SHP77 (cell line): ENCODE data around the gene LIMK2.
A peak's percentile ranks its signal among the peaks of the same experiment; 100 is the strongest.
"Not testable (repeated sequence)": the region's sequence is repeated elsewhere in the genome, so short reads cannot be mapped to it uniquely, and the experiment has no call there.

Experiments used
- DNase-seq, 2 experiments: peaks; one replicate each; lab custom pipeline; 2025; lab: John Stamatoyannopoulos, UW

LIMK2 gene

DNA sequence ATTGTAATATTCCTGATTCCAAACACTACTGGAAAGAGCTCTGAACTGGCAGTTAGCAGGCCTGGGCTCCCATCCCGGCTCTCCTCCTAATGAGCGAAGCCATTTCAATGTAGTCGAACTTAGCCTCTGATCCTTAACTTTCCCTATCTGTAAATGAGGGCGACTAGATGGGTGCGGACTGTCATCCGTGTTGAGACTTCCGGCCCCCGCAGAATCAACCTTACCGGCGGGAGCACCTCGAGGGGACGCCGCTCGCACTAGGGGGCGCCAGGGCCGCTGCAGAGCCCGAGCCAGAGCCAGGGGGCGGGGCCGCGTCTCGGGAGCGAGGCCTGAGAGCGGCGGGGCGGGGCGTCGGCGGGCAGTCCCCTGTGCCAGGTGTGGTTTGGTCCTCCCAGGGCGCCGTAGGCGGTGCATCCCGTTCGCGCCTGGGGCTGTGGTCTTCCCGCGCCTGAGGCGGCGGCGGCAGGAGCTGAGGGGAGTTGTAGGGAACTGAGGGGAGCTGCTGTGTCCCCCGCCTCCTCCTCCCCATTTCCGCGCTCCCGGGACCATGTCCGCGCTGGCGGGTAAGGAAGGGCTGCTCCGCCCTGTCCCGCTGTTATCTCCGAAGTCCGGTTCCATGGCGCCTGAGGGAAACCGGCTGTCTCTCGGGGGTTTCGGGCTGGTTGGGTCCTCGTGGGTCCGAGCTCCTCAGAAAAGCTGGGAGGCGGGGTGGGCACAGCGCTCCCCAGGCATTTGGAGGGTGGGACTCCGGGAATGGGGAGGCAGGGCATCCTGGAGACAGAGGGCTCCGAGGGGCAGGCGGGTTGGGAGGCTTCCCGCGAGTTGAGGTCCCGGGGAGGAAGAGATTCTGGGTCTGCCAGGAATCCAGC lies at the start of gene LIMK2:
Gene LIMK2 (plus strand): TSS at position 437 of the 869 bp plus-strand sequence. CDS start 111 bp downstream, at position 548.
- peak; percentile 91 to 94 for DNase-seq

GRCh38 chr22:31170971-31171370 lies 41.1 kb upstream of the LIMK2 start:
- DNase-seq: no peak

DNA sequence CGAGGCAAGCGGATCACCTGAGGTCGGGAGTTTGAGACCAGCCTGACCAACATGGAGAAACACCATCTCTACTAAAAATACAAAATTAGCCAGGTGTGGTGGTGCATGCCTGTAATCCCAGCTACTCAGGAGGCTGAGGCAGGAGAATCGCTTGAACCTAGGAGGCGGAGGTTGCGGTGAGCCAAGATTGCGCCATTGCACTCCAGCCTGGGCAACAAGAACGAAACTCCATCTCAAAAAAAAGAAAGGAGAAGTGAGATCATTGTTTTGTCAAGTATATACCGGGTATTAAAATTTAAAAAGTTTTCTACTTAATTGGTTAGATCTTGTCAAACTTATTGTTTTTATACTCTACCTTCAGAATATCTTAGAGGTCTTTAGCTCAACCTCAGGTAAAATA lies 40.4 kb upstream of the LIMK2 start:
- DNase-seq: not testable (repeated sequence)

DNA sequence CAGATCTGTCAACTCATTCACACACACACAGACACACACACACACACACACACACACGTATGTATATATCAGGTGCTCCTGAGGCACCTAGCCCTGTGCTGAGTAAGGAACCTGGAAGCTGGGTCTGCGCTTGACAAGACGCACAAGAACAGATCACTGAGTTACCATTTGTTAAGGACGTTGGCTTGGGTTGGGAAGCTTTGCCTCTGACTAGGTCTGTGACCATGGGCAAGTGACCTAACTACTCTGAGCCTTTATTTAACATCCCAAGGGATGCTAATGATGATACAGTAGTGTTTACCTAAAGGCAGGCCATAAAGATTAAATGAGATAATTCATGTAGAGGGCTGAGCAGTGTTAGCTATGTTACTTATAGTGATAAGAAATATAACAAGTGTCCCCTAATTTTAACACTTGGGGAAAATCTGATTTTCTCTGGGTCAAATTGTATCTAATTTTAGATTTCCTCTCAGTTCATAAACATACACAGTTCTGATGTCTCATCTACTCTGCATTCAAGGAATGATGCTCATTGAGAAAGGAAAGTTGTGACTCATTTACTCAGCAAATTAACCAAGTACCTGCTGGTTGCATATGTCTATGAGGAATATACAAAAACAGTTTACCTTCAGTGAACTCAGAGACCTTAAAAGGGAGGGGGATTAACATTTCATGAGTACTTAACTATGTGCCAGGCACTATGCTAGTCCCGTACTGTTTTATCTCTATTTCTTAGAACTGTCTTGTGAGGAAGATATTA lies 38.5 kb upstream of the LIMK2 start:
- no peak for DNase-seq

DNA sequence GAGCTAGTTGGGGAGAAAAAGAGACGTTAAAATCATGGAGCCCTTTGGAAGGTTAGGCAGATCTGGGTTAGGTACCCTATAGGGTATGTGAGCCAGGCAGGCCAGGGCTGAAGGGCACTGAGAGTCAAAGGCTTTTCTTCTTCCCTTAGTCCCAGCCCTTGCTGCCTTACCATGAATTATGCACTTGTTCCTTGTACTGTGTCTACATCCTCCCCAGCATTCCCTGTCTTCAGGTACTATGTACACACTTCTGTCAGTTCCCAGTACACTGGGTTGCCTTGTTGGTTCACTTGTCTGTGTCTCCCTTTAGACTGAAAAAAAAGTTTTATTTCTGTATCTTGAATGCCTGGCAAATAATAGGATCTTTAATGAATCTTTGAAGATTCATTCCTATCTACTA lies 35.2 kb upstream of the LIMK2 start:
- no peak for DNase-seq

GRCh38 chr22:31177420-31178162 lies 34.5 kb upstream of the LIMK2 start:
- no peak for DNase-seq

- DNase-seq: no peak
Measured at GRCh38 chr22:31178859-31179258, 33.2 kb upstream of the LIMK2 start.

DNA sequence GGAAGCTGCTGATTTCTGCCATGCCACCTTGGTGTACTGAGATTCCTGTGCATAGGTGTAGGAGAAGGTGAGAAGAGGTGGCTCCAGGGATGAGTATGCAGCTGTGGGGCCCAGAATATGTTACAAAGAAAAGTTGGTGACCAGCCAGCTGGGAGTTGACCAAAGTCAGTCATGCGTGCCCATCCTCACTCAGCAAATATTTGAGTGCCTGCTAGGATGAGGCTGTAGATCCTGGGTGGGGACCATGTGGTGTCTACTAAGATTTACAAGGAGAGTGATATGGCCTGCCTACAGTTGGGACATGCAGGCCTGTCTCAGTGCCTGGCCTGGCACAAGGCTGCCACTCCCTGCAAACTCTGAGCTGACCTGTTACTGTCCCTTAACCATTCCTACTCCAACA lies 32.8 kb upstream of the LIMK2 start:
- peak; percentile 65 to 67 for DNase-seq

GRCh38 chr22:31184015-31184414 lies 28.1 kb upstream of the LIMK2 start:
- DNase-seq: no peak

DNA sequence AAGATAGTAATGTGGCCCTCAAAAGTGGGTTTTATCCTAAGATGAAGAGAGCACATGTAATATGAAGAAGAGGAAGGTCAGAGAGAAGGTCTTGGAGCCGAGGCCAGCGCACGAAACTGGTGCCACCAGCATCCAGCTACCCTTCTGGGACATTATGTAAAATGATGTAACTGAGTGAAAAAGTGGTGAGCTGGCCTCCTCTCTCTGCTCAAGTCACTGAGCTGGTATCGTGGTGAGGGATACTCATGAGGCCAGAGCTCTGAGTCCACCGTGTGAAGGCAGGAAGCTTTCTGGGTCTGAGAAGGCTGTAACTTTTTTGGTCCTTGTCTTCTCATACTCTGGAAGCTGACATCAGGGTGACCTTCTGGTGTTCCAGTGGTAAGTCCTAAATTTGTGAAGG lies 27.0 kb upstream of the LIMK2 start:
- no peak for DNase-seq

- no peak for DNase-seq
Measured at GRCh38 chr22:31187627-31188026, 24.5 kb upstream of the LIMK2 start.

DNA sequence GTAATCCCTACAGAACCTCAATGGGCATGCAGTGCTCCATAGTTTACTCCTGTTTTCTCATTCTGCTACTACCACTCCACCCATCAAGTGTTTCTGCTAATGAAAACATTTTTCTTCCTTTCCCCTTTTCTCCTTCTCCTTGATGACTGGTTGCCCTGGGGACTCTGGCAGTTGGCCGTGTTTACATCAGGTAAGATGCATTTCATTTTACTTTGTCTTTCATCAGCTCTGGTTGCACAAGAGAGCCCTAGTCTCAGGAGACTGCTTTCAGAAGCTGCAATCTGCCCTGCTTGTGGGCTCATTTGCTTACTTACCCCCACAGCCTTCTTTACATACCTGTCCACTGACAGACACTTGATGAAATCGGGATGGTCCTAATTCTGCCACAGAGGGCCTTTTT lies 19.6 kb upstream of the LIMK2 start:
- no peak for DNase-seq

- no peak for DNase-seq
Measured at GRCh38 chr22:31193092-31193491, 19.0 kb upstream of the LIMK2 start.

DNA sequence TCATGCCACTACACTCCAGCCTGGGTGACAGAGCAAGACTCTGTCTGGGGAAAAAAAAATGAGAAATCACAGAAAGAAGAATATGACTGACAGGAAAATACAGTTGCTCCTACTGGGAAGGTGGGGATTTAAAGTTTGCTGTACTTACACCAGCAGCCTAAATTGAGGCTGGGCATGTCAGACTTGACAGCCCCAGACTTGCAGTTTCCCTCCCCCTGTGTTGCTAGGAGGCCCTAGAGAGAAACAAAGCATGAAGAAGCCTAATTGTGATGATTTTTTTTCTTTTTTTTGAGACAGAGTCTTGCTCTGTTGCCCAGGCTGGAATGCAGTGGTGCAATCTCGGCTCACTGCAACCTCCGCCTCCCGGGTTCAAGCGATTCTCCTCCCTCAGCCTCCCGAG lies 17.4 kb upstream of the LIMK2 start:
- DNase-seq: not testable (repeated sequence)

DNA sequence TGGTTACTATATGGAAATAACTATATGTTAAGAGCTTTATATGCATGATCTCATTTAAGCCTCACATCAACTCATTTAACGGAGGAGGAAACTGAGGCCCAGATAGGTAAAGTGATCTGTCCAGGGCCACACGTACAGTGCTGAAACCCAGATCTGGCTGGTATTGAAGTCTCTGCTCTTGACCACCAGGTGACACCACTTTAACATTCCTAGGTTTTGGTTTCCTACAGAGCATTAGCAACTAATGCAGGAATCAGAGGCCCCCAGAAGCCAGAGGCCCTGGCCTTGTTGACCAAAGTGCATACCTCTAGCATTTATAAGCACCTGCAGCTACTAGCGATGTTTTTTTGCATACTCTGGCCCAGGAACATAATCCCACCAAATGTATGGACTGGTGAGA lies 12.9 kb upstream of the LIMK2 start:
- DNase-seq: no peak

DNA sequence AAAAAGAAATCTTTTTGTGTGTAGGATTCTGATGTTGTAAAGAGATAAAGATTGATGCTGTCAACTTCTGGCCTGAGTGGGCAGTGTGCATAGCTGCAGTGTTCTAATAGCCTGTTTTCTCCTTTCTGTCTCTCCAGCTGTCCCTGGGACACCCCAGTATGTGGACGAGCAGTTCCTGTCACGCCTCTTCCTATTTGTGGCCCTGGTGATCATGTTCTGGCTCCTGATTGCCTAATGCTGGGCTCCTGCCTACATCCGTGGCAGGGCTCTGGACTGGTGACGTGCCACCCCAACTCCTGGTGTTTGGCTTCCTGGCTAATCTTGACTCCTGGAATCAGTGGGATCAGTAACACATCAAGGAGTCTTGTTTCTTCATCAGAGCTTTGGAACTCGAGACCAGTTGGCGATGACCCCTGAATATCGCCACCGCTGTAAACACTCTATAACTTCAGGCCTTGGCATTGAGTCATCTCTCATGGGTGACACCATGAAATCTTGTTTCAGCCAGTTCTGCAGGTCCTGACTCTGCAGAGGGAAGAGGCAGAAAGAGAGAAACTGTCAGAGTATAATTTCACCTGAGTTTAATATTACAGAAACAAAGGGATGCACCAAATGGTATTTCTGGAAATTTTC lies 7.6 kb upstream of the LIMK2 start:
- DNase-seq: not testable (repeated sequence)

DNA sequence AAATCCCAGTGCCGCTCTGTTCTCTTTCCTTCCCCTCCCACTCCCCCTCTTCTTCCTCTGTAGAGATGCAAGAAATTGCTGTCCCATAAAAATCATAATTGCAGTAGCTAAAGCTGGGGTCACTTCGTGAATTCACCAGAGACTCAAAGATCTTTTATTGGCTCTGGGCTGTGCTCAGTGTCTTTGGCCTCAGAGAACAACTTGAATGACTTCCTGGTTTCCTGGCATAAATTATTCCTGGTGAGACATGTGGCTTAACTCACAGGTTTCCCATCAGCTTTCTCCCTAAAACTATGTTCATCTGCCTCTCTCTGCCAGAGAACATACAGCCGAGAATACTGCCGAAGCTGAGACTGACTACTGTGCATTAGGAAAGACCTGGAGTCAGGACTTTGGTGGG lies 7.0 kb upstream of the LIMK2 start:
- not testable (repeated sequence) for DNase-seq

DNA sequence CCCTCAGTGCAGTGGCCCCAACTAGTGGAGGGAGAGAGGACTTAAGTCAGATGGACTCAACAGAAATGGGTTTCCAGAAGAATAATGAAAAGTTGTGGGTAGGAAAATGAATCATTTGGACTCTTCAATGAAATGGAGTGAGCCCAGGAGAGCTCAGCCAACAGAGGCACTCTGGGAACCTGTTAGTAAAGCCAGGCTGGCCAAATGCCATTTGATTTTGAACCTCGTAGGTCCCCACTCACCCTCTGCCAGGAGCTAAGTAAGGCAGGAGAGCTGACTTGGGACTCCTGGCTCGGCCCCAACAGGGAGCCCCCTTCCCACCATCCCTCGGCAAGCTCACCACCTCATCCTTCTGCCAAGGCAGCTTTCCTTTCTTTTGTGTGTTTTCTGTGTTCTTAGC lies 5.6 kb upstream of the LIMK2 start:
- not testable (repeated sequence) for DNase-seq

DNA sequence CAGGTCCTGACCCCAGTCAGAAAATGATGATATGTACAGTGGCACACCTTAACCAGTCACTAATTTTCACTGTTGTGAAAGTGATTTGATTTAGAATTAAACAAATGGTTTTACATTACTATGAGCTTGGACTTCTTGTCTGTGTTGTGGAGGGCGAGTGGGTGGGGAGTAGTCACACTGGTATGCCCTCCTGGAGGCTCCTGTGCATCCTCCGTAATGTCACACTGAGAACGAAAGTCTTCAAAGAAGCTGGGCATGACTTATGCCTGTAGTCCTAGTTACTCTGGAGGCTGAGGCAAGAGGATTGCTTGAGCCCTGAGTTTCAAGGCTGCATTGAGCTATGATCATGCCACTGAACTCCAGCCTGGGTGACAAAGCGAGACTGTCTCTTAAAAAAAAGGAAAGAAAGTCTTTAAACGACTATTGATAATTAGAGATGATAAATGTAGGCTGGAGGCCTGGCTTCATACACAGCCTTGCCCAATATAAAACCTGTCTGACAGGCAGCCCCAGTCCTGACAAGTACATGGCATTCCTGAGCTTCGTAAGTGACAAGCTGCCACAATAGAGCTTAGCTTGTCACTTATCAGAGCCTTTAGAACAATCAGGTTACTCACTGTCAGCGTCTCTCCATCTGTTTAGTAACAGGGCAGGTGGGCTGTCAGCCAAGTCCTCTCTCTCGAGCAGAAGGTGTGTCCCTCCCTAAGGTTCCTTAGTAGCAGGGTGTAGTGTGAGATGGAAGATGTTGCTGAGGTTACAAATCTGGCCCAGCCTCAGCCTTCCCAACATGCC lies 5.0 kb upstream of the LIMK2 start:
- no peak for DNase-seq

- peak; percentile 49 to 55 for DNase-seq
Measured at GRCh38 chr22:31210556-31211421, 1.3 kb upstream of the LIMK2 start.
